ENCODE data around the gene FGFR4.

FGFR4 gene

GRCh38 chr5:177132136-177133095 is 45.7 kb downstream of the FGFR4 start:
- DNase-seq = peak; percentile 49

- peak; percentile 90 for DNase-seq
Observed at GRCh38 chr5:177133096-177133852, 46.6 kb downstream of the FGFR4 start, which contains the start of gene NSD1. TSS of gene NSD1 (plus strand) at chr5:177133773. CDS start at chr5:177135104, 1,331 bp downstream.

- DNase-seq = peak; percentile 60
Observed at GRCh38 chr5:177133853-177134696, 47.4 kb downstream of the FGFR4 start.

- no peak for DNase-seq
Observed at GRCh38 chr5:177134697-177135225, 48.0 kb downstream of the FGFR4 start.

GRCh38 chr5:177140312-177140711 is 53.6 kb downstream of the FGFR4 start:
- DNase-seq = no peak

- no peak for DNase-seq
Observed at GRCh38 chr5:177141496-177141895, 54.8 kb downstream of the FGFR4 start.

- DNase-seq = no peak
Observed at GRCh38 chr5:177142098-177142611, 55.4 kb downstream of the FGFR4 start.

GRCh38 chr5:177142778-177143177 is 56.1 kb downstream of the FGFR4 start:
- DNase-seq = no peak

GRCh38 chr5:177146891-177147638 is 60.4 kb downstream of the FGFR4 start:
- DNase-seq = no peak

All from NK-92 treated with Interleukin-12 subunit alpha and Interleukin-12 subunit beta, amount 100 ng/mL, for 24 hours (cell line).